GM19463 (cell line): ENCODE results near the gene B3GALT5.

Experiments
- ATAC-seq: cut with Tn5 transposase; IDR thresholded peaks from one replicate; pipeline ENCODE4 v1.9.1; 2021; ENCODE audit warnings: mild to moderate bottlenecking, moderate library complexity; ENCODE audit not compliant: unreplicated experiment

Gene B3GALT5

GRCh38 chr21:39602793-39603192 lies 9.9 kb upstream of the B3GALT5 start:
- no peak for ATAC-seq

- ATAC-seq, result no peak
These were observed 7.8 kb upstream of the B3GALT5 start for GRCh38 chr21:39604951-39605350.

- no peak for ATAC-seq
These were observed 2.0 kb upstream of the B3GALT5 start for GRCh38 chr21:39610703-39611102.

GRCh38 chr21:39611551-39612190 lies 1.1 kb upstream of the B3GALT5 start:
- no peak for ATAC-seq

- no peak for ATAC-seq
These were observed 548 bp downstream of the B3GALT5 start for GRCh38 chr21:39613041-39613934.

- ATAC-seq, result no peak
These were observed 3.6 kb downstream of the B3GALT5 start for GRCh38 chr21:39616211-39616772.

GRCh38 chr21:39620856-39621255 lies 8.1 kb downstream of the B3GALT5 start:
- ATAC-seq, result no peak

GRCh38 chr21:39625211-39625895 lies 12.6 kb downstream of the B3GALT5 start:
- ATAC-seq, result no peak

- no peak for ATAC-seq
These were observed 15.6 kb downstream of the B3GALT5 start for GRCh38 chr21:39628385-39628784.

- no peak for ATAC-seq
These were observed 17.5 kb downstream of the B3GALT5 start for GRCh38 chr21:39630191-39630591.

- ATAC-seq, result no peak
These were observed 18.1 kb downstream of the B3GALT5 start for GRCh38 chr21:39630827-39631226.

GRCh38 chr21:39631842-39632562 lies 19.3 kb downstream of the B3GALT5 start:
- no peak for ATAC-seq

- ATAC-seq, result no peak
These were observed 20.2 kb downstream of the B3GALT5 start for GRCh38 chr21:39632796-39633442.

GRCh38 chr21:39633770-39634181 lies 21.0 kb downstream of the B3GALT5 start:
- no peak for ATAC-seq

- no peak for ATAC-seq
These were observed 21.8 kb downstream of the B3GALT5 start for GRCh38 chr21:39634507-39634906.

GRCh38 chr21:39637197-39637970 lies 24.6 kb downstream of the B3GALT5 start:
- ATAC-seq, result no peak

- ATAC-seq, result no peak
These were observed 25.2 kb downstream of the B3GALT5 start for GRCh38 chr21:39637971-39638240.

GRCh38 chr21:39638281-39638680 lies 25.5 kb downstream of the B3GALT5 start:
- no peak for ATAC-seq

GRCh38 chr21:39640754-39641153 lies 28.0 kb downstream of the B3GALT5 start:
- ATAC-seq, result no peak
